ENCODE data around the gene BSG. TPM values are rescaled to one million over a fixed set of nuclear protein-coding genes. Genes with fewer than 3 reads are reported as not detected.

Gene BSG
- total and polyA plus RNA-seq, 2 experiments from 2014 or later = 957 to 973 TPM

DNA sequence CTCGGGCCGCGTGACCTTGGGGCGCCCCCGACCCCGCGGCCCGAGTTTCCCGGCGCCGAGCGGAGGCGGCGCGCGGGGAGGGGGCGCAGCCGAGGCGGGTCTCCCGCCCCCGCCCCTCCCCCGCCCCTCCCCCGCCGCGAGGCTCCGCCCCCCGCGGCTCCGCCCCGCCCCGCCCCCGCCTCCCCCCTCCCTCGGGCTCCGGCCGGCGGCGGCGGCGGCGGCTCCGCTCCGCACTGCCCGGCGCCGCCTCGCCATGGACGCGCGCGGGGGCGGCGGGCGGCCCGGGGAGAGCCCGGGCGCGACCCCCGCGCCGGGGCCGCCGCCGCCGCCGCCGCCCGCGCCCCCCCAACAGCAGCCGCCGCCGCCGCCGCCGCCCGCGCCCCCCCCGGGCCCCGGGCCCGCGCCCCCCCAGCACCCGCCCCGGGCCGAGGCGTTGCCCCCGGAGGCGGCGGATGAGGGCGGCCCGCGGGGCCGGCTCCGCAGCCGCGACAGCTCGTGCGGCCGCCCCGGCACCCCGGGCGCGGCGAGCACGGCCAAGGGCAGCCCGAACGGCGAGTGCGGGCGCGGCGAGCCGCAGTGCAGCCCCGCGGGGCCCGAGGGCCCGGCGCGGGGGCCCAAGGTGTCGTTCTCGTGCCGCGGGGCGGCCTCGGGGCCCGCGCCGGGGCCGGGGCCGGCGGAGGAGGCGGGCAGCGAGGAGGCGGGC is 17.4 kb downstream of the BSG start, which contains the start of gene HCN2:
TSS of gene HCN2 (plus strand) at position 189 of the 703 bp plus-strand sequence. CDS start at position 254, 65 bp downstream.
- no peaks in the 10 kb centered on the region for H3K4me1 Mint-ChIP-seq
- no peak within 1 kb of the TSS for H3K27ac Mint-ChIP-seq
- H3K4me1 ChIP-seq (ENCODE audit: insufficient read depth) = peaks cover 5% of the 10 kb centered on the region; the same call in 1 of the 2 replicates
- ATAC-seq = no peak
- H3K9me2 ChIP-seq (ENCODE audit: insufficient read depth) = no peaks in the 10 kb centered on the region
- no peaks in the 10 kb centered on the region for H3K79me2 ChIP-seq (replicated peaks; ENCODE audit: insufficient read depth)
- no peak for DNase-seq (ENCODE audit: low spot score)
- H3K27me3 ChIP-seq (ENCODE audit: insufficient read depth) = peaks cover 31% of the 10 kb centered on the region
- peak within 1 kb of the TSS; percentile 70 for H3K4me2 ChIP-seq
- H3K4me3 Mint-ChIP-seq = peak within 1 kb of the TSS; percentile 60
- H2AFZ ChIP-seq = no peak within 1 kb of the TSS
- H3K36me3 Mint-ChIP-seq (ENCODE audit: low read depth) = no peaks in the 10 kb centered on the region
- TF ChIP-seq NANOG (IDR thresholded peaks at IDR 0.05; ENCODE audit: borderline replicate concordance) = no peak
- no peak for TF ChIP-seq ZNF114 (CRISPR knock-in tag; IDR thresholded peaks at IDR 0.05)
- TF ChIP-seq CTCF (conservative IDR thresholded peaks at IDR 0.05; ENCODE audit: low read depth in 2 of 2) = no peak
- TF ChIP-seq, protein P1, sequence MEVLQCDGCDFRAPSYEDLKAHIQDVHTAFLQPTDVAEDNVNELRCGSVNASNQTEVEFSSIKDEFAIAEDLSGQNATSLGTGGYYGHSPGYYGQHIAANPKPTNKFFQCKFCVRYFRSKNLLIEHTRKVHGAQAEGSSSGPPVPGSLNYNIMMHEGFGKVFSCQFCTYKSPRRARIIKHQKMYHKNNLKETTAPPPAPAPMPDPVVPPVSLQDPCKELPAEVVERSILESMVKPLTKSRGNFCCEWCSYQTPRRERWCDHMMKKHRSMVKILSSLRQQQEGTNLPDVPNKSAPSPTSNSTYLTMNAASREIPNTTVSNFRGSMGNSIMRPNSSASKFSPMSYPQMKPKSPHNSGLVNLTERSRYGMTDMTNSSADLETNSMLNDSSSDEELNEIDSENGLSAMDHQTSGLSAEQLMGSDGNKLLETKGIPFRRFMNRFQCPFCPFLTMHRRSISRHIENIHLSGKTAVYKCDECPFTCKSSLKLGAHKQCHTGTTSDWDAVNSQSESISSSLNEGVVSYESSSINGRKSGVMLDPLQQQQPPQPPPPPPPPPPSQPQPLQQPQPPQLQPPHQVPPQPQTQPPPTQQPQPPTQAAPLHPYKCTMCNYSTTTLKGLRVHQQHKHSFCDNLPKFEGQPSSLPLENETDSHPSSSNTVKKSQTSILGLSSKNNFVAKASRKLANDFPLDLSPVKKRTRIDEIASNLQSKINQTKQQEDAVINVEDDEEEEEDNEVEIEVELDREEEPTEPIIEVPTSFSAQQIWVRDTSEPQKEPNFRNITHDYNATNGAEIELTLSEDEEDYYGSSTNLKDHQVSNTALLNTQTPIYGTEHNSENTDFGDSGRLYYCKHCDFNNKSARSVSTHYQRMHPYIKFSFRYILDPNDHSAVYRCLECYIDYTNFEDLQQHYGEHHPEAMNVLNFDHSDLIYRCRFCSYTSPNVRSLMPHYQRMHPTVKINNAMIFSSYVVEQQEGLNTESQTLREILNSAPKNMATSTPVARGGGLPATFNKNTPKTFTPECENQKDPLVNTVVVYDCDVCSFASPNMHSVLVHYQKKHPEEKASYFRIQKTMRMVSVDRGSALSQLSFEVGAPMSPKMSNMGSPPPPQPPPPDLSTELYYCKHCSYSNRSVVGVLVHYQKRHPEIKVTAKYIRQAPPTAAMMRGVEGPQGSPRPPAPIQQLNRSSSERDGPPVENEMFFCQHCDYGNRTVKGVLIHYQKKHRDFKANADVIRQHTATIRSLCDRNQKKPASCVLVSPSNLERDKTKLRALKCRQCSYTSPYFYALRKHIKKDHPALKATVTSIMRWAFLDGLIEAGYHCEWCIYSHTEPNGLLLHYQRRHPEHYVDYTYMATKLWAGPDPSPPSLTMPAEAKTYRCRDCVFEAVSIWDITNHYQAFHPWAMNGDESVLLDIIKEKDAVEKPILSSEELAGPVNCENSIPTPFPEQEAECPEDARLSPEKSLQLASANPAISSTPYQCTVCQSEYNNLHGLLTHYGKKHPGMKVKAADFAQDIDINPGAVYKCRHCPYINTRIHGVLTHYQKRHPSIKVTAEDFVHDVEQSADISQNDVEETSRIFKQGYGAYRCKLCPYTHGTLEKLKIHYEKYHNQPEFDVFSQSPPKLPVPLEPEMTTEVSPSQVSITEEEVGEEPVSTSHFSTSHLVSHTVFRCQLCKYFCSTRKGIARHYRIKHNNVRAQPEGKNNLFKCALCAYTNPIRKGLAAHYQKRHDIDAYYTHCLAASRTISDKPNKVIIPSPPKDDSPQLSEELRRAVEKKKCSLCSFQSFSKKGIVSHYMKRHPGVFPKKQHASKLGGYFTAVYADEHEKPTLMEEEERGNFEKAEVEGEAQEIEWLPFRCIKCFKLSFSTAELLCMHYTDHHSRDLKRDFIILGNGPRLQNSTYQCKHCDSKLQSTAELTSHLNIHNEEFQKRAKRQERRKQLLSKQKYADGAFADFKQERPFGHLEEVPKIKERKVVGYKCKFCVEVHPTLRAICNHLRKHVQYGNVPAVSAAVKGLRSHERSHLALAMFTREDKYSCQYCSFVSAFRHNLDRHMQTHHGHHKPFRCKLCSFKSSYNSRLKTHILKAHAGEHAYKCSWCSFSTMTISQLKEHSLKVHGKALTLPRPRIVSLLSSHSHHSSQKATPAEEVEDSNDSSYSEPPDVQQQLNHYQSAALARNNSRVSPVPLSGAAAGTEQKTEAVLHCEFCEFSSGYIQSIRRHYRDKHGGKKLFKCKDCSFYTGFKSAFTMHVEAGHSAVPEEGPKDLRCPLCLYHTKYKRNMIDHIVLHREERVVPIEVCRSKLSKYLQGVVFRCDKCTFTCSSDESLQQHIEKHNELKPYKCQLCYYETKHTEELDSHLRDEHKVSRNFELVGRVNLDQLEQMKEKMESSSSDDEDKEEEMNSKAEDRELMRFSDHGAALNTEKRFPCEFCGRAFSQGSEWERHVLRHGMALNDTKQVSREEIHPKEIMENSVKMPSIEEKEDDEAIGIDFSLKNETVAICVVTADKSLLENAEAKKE (CRISPR knock-in tag; IDR thresholded peaks at IDR 0.05) = no peak
- TF ChIP-seq POLR2AphosphoS5 (IDR thresholded peaks at IDR 0.05; ENCODE audit: low read depth) = no peak
- TF ChIP-seq, protein P2, sequence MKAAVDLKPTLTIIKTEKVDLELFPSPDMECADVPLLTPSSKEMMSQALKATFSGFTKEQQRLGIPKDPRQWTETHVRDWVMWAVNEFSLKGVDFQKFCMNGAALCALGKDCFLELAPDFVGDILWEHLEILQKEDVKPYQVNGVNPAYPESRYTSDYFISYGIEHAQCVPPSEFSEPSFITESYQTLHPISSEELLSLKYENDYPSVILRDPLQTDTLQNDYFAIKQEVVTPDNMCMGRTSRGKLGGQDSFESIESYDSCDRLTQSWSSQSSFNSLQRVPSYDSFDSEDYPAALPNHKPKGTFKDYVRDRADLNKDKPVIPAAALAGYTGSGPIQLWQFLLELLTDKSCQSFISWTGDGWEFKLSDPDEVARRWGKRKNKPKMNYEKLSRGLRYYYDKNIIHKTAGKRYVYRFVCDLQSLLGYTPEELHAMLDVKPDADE (IDR thresholded peaks at IDR 0.05) = no peak
- TF ChIP-seq REST (IDR thresholded peaks at IDR 0.05; ENCODE audit: unreplicated experiment) = no peak
- TF ChIP-seq CREB1 (CRISPR knock-in tag; IDR thresholded peaks at IDR 0.05; ENCODE audit: low read depth) = no peak
- no peak for TF ChIP-seq JUNB (IDR thresholded peaks at IDR 0.05; ENCODE audit: unreplicated experiment)
- no peak for TF ChIP-seq STAT1 (IDR thresholded peaks at IDR 0.05; ENCODE audit: unreplicated experiment)
- no peak within 1 kb of the TSS for H3K27ac ChIP-seq (ENCODE audit: low read depth)
- no peaks in the 10 kb centered on the region; the same call in 1 of the 2 replicates for H3F3A ChIP-seq (replicated peaks; ENCODE audit: low read depth)
- H3K9me3 Mint-ChIP-seq = no peaks in the 10 kb centered on the region
- no peaks in the 10 kb centered on the region for H3K36me3 ChIP-seq (ENCODE audit: insufficient read depth)
- peaks cover 4% of the 10 kb centered on the region; the same call in 1 of the 2 replicates for H4K20me1 ChIP-seq (replicated peaks; ENCODE audit: insufficient read depth)
- peak within 1 kb of the TSS; percentile 50 for H3K4me3 ChIP-seq
- H3K27me3 Mint-ChIP-seq (ENCODE audit: insufficient read depth, low read depth, poor library complexity) = peaks cover 52% of the 10 kb centered on the region
